HG03097 (cell line): ENCODE data around the gene CD1D.

Experiments used
- ATAC-seq: cut with Tn5 transposase; IDR thresholded peaks from one replicate; pipeline ENCODE4 v1.9.1; 2021; ENCODE audit not compliant: unreplicated experiment, low FRiP score

The CD1D gene

GRCh38 chr1:158180741-158181576 is at the start of gene CD1D:
Gene CD1D, plus strand, starts transcription at chr1:158180895. Its CDS starts 207 bp downstream, at chr1:158181102.
- ATAC-seq = no peak

DNA sequence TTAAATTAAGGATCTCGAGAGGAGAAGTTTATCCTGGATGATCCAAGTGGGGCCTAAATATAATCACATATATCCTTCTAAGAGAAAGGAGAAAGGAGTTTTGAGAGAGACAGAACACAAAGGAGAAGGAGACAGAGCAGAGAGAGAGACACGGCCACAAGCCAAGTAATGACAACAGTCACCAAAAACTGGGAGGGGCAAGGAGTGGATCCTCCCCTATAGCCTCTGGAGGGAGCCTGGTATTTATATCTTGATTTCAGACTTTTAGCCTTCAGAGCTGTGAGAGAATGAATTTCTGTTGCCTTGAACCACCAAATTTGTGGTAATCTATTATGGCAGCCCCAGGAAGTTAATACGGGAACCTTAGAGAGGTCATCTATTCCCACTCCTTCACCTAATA is 49.5 kb upstream of the CD1D start:
- no peak for ATAC-seq

DNA sequence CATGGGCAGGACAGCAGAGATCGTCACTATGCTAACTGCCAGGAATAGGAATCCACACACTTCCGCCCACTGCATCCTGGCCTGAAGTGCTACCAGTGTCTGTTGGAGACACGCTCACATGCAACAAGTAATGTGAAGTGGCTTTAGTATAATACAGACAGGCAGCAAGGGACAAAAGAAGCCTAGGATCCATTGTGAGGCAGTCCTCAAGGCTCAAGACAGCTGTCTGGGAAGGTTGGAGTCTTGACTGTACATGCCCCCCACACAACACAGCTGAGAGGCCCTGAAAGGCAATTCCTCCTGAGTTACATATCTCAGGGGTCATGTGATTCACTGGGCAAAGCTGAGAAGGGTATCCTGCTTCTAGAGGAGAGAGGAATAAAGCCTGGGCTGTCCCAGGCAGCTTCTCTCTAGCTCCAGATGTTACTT is 39.9 kb upstream of the CD1D start:
- ATAC-seq = no peak

DNA sequence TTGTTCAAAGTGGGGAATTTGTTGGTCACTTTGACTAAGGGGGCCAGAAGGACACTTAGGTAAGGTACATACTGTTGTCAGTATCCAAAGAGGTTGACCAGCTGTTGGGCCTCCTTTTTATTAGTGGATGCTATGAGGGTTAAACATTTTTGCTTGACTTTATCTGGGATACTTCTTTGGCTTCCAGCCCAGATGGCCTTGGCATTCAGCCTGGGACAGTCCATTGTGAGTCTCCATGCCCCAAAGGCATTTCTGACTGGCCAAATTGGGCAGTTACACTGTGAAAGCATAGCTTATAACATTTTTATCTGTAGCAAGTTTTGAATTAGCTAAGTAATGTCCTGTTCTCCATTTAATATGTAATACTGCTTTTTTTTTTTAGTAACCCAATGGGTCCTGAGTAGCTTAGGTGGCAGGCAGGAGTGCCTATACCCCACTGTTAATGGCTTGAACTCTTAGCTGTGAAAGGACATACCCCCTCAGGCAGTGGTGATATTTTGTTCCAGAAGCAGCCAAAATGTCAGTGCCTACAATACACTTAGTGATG is 35.4 kb upstream of the CD1D start:
- no peak for ATAC-seq

DNA sequence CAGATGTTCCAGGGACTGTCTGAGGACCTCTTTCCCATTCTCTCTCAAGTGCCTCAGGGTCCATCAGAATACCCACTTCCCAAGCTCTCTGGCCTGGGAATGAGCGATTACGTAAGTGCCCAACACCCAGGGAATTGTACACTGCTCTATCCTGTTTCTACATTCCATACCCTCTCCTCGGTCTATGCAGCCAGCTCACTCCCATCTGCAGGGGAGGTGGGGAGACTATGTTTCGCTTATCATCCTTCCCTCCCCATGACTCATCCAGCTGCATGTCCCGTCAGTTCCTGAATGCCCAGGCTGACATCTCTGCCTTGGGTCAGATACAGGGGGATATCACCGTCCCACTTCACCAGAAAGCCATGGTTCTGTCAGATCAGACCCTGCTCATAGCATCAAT is 34.5 kb upstream of the CD1D start:
- no peak for ATAC-seq

DNA sequence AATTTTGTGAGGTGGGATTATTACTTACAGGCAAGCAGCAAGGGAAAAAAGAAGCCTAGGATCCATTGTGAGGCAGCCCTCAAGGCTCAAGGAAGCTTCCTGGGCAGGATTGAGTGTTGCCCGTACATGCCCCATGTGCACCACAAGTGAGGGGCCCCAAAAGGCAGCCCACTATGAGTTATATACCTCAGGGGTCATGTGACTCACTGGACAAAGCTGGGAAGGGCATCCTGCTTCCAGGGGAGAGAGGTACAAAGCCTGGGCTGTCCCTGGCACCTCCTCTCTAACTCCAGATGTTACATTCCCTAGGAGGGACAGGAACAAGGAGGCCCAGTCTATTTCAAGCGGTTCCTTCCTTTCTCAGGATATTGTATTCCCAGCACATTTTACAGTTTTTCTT is 34.0 kb upstream of the CD1D start:
- ATAC-seq = no peak

DNA sequence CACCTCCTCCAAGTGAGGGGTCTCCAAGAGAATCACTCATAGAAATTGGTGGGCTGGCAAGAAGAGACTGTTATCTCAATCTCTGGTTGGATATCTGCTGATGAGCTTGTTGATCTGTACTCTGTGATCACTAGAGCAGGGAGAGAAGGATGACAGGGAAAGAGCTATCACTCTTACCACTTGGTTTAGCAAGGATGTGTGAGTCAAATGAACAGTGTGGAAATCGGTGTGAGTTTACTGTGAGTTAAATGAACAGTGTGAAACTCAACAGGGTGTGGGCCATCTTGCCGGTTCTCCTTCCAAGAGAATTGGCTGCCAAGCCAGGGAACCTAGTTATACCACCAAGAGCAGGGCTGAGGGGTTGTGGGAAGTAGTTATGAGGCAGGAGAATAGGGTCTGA is 33.3 kb upstream of the CD1D start:
- no peak for ATAC-seq

DNA sequence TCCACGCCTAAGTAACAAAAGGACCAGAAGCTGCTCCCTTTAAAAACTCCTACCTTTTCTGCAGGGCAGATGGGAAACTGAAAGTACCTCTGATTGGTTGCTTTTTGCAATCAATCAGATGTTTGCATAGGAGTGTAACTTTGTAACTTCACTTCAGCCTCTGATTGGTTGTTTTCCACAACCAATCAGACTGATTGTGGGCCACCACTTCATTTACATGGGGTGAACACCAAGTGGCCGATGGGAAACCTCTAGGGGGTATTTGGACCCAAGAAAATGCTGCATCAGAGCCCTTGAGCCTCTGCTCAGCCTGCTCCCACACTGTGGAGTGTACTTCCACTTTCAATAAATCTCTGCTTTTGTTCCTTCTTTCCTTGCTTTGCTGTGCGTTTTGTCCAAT is 32.8 kb upstream of the CD1D start:
- no peak for ATAC-seq

GRCh38 chr1:158148468-158148867 is 32.2 kb upstream of the CD1D start:
- no peak for ATAC-seq

DNA sequence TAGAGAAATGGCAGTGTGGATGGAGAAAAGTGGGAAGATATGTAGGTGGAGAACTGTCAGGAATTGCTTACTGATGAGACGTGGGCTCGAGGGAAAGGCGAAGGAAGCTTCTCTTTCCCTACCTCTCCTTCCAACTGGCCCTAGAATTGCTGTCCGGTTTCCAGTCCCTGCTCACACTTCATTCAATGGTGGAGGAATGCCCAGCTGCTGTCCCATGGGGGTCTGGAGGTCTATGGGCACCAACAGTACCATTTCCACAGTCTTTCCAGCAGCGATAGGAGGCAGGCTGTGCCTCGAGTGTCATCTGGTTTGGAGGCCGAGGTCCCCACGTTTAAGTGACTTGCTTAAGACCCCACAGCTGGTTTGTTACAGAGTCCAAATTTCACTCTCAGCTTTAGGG is 31.5 kb upstream of the CD1D start:
- ATAC-seq = no peak

DNA sequence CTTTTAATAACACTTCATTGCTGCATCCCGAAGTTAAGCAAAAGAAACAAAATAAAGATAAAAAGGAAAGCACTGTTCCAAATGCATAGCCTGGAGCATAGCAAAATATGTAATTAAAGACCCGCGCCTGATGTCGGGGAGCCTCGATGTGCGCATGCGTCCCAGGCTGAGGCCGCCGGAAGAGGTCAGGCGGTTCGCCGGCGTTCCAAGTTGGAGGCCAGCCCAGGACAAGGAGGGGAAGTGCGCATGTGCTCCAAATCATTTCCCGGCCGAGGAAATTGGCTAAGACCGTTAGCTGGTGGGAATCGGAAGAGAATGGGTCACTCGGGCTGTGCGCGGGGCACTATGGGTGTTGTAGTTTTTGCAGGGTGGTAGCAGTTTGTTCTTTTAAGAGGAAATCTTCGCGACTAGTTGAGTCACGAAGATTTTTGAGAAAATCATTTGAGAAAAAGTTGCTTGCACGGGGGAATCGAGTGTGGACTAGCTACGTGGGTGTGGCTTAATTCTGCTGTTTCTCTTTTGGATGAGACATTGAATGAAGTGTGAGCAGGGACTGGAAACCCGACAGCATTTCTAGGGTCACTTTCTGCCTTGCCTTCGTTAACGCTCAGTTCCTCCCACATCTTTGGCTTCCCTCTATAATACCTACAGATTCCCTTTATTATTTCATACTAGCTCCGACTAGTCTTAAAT is 31.0 kb upstream of the CD1D start:
- no peak for ATAC-seq

DNA sequence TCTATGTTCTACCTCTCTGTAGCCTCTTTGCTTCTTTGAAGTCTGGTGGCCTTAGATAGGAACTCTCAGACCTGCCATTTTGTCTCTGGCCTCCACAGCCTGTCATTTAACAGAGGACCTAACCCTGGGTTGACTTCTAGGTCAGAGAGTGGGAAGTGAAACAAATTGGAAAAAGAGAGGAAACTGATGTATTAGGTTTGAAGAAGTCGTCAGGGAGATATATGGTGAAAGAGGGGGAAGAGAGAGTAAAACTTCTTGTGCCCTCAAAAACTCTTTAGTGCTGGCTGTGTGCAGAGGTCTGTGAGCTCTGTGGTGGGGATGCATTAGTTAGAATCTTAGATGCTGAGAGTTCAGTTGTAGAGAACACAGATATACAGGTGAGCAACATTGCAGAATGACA is 30.2 kb upstream of the CD1D start:
- ATAC-seq = no peak

DNA sequence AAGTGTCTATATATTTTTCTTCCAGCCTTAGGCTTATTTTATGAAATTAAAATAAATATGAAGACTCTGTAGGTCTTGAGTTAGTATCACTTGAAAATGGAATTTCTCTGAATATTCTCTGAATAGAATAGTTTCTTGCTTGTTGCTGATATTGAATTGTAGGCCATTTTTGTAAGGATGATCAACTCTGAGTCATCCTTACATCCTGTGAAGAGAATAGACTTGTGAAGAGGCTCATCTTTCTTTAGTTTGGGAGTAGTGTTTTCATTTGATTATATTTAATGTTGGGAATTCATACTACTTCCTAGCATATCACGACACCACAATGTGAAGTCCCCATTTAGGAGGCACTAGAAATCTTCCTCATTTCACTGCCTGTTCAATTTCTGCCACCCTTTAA is 27.5 kb upstream of the CD1D start:
- ATAC-seq = no peak

- ATAC-seq = no peak
Measured at GRCh38 chr1:158153746-158154444, 26.8 kb upstream of the CD1D start.

DNA sequence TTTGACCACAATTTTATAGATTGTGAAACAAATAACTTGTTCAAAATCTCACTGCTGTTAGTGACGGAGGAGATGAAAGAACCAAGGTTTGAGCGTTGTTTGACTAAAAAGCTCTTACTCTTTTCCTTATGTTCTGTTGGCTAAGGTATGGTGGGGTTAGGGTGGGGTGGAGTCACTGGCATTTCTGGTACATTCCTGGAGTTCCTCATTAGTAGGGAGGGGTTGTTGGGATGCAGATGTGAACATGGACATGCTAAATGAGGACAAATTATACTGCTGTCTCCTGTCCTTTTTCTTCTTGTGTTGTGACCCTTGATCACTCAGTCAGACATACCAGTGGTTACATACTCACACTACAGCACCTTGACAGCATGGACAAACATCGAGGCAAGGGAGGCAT is 26.2 kb upstream of the CD1D start:
- no peak for ATAC-seq

GRCh38 chr1:158155673-158156072 is 25.0 kb upstream of the CD1D start:
- ATAC-seq = no peak

GRCh38 chr1:158159597-158159996 is 21.1 kb upstream of the CD1D start:
- no peak for ATAC-seq

DNA sequence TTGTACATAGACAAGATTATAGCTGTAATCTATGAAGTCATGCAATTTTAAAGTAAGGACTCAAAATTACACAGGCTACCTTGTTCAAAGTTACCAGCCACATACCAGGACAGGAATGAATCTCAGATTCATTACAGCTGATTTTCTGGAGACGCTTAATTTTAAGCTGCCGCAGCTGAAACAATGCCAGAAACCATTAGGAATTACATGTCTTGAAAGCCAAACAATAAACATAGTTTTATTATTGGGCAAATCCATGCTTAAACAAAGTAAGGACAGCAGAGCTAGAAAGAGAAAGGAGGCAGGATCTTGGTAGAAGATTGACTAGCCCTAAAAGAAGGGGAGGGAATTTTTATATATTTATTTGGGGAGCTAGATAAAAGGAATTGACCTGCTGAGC is 19.2 kb upstream of the CD1D start:
- no peak for ATAC-seq

DNA sequence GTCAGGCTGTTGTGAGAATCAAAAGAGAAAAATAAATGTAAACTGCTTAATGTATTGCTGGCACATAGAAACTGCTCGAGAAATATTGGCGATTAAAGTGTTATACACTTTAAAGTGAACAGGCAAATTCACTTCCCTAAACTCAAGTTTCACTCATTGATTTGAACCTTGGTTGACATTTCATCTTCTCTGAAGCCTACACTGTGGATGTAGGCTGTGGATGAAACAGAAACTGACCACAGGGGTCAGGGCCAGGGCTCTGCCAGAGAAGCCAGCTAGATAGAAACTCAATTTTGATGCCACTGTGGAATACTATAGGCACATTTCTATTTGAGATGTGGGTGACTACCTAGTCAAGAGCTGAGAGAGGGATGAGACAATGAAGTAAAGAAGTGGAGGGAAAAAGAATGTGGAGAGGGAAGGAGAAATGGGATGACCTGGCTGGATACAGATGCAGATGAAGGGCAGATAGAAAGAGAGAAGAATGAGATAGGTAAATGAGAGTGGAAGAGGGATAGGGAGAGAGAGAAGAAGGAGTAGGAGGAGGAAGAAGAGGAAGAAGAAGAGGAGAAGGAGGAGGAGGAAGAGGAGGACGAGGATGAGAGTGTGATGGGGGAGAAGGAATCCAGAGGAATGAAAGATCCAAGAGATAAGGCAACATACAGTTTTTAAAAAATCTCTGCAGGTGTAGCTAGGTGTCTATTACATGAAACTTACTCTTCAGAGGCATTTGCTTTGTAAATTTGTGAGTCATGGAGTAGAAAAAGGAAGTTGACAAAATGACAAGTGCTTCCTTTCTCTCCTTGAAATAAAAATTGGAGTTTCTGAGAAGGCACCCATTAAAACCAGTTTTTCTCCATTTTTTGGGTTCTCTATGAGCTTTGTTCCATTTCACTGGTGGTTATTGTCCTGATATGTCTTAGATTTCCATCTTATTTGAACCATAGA is 17.4 kb upstream of the CD1D start:
- peak; percentile 98 for ATAC-seq

DNA sequence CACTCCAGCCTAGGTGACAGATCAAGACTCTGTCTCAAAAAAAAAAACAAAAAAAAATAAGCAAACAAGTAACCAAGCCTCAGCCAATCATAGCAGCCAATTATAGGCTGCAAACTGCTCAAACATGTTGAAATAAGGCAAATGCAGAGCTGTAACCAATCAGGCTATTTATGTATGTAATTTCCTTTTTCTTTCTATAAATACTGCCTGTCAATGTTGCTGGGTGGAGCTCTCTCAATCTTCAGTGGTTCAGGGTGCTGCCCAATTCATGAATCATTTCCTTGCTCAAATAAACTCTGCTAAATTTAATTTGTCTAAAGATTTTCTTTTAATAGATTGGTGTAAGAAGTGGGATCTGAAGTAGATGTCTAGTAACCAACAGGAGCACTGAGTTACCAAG is 11.6 kb upstream of the CD1D start:
- ATAC-seq = no peak
